T-helper 1 cell (primary cell): ENCODE results near the gene COL3A1.

Experiments used
- DNase-seq, 5 donors: peaks; one replicate each; pipeline ENCODE4 v3.0.0-alpha.2; 2012 to 2020
- total RNA-seq, 4 donors: gene quantifications; one replicate each; lab custom pipeline; 2026; lab: John Stamatoyannopoulos, UW

Gene COL3A1
- 0 to 0.15 (median 0.06) reads per million in 4 donors for total RNA-seq

DNA sequence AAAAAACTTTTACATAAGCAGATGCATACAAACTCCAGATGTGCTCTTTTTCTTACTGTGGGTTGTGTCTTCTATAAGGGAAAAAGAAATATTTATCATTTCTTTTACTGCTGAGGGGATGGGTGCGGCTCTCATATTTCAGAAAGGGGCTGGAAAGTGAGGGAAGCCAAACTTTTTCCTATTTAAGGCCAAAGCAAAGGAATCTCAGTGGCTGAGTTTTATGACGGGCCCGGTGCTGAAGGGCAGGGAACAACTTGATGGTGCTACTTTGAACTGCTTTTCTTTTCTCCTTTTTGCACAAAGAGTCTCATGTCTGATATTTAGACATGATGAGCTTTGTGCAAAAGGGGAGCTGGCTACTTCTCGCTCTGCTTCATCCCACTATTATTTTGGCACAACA lies at the start of gene COL3A1:
Gene COL3A1, plus strand, starts transcription at position 210 of the 400 bp plus-strand sequence. Its CDS starts 117 bp downstream, at position 327.
- DNase-seq, result no peak

DNA sequence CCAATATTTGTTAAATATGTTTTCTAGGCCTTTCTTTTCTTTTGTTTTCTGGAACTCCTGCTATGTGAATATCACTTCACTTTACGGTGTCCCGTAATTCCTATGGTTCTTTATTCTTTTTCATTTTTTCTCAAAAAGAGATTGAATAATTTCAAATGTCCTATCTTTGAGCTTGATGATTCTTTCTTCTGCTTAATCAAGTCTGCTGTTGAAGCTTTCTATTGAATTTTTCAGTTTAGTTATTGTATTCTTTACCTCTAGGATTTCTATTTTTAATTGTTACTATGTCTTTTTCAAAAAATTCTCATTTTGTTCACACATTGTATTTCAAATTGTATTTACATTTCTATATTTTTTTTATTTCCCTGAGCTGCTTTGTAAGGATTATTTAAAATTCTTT lies 45.5 kb upstream of the COL3A1 start:
- no peak for DNase-seq

DNA sequence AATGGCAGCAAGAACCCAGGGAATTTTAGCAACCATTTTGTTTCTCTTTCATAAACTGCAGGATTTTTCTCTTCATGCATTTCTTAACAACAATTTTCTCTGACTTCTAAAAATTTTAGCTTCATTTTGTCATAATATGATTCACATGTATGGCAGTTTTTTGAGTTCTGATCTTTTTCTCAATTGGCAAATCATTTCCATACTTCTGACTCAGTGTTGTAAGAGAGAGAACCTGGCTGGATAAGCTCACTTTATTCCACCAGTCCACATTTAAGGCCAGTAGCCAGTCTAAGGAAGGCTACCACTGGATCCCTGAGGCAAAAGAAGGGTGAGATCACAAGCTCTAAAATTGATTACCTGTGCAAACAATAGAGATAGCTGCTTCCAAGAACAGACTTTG lies 42.8 kb upstream of the COL3A1 start:
- no peak for DNase-seq

DNA sequence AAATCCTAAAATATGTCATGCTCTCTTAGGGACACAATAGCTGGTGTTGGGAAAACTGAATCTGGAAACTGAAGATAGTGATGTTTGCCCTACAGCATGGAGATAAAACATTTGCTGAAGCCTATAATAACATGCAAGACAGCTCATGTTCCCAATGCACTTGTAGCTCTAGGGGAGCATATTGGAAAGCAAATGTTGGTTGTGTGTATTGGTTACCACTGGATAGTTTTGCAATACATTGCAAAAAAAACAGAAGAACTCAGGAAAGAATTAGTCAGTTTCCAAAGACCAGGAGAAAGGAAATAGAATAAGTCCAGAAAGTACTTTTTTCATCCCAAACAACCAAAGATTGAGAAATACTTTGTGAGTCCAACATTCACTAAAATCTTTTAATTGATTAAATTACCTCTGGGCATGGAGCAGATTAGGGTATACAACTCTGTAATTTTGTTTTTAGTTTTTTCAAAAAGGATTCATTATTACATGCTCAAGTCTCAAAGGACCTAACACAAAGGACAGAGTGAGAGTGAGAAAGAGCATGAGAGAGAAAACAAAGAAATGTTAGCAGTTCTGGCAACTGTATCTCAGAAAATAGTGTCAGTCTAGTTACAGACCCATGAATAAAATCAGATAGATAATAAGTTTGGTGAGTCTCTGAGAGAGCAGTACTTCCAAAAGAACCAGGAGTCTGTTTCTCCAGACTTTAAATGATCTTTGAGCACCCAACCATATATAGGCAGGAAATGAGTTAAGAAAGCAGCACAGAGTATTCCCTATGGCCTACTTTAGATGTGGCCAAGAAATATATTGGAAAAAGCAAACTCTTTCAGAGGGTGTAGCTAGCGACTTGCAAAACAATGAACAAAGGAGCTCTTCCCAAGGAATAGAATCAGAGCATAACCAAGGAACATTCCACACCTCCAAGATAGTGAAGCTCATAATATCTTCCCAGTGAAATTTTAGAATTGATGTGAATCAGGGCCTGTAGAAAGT lies 36.6 kb upstream of the COL3A1 start:
- no peak for DNase-seq

DNA sequence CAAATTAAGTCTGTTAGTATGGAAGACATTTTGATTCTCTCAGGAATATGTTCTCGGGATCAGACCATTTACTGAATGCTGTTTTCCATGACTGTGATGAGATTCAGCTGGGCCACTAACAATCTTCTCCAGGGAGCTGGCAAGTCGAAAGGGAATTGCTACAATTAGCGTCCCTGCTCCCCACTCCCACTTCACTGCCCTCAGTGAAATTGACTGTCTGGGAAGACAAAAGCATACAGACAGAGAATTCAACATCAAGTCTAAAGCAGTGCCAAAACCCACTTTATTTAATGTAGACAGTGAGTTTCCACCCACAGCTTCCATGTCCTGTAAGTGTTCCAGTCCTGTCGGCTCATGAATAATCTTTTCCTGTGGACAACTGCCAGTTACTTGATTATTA lies 34.0 kb upstream of the COL3A1 start:
- no peak for DNase-seq

DNA sequence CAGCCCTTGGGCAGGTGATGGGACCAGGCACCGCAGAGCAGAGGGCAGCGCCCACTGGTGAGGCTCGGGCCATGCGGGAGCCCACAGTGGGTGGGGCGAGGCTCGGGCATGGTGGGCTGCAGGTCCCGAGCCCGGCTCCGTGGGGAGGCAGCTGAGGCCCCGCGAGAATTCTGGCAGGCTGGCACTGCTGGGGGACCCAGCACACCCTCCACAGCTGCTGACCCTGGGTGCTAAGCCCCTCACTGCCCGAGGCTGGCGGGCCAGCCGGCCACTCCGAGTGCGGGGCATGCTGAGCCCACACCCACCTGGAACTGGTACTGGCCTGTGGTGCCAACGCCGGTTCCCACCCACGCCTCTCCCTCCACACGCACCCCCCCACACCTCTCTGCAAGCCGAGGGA lies 29.7 kb upstream of the COL3A1 start:
- no peak for DNase-seq

DNA sequence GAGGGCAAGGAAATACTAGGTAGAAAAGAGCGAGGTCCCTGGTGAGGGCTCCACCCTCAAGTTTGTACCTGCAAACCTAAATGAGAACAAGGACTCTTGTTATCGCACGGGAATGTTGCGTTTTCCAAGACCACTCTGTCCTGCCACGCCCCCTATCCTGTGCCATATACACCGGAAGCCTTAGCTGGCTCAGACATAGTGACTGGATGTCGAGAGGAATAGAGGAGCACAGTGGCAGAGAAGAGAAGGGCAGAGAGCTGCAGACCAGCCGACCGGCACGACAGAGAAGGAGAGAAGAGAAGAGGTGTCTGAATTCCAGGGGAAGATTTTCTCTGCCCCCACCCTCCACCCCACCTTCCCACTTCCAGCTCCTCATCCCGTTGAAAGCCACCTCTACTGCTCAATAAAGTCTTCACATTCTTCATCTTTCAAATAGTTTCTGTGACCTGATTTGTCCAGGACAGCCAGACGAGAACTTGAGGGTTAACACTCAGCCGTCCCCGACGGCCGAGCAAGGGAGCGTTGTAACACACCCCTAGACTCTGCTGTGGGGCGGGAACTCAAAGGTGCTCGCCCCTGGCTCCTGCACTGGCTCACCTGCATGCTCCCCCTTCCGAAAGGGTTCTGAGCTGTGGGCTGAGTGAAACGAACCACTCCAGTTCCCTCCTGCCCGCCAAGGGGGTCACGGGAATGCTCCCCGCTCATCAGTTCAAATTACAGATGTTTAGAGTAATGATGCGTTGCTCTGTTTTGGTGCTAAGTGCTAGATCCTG lies 24.9 kb upstream of the COL3A1 start:
- DNase-seq, result no peak

DNA sequence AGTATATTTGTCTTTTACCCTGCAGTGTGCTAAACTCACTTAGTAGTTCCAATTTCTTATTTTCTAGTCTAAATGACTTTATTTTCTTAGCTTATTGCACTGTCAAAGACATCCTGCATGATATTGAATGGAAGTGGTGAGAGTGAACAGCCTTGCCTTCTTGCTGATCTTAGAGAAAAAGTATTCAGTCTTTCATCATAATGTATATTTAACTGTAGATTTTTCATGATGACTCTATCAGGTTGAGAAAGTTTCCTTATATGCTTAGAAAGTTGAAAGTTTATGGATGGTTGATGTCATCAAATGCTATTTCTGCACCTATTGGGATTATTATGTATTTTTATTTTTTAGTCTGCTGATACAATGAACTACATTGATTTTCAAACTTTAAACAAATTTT lies 21.3 kb upstream of the COL3A1 start:
- no peak for DNase-seq

DNA sequence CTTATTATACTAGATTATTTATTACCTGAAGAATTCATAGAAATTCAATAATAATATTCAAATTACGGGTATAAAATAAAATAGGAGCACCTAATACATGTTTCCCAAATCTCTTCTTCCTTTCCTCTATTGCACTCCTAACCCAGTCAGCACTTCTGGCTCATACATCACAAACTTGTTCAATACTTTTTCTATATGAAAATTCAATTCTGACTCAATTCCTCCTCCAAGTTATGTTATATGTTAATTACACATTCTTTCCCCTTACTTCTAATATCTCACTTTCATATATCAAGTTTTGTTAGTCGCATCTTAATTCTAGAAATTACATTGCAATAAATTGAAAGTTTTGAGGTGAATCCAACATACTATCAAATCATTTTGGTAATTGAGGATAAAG lies 17.9 kb upstream of the COL3A1 start:
- no peak for DNase-seq

DNA sequence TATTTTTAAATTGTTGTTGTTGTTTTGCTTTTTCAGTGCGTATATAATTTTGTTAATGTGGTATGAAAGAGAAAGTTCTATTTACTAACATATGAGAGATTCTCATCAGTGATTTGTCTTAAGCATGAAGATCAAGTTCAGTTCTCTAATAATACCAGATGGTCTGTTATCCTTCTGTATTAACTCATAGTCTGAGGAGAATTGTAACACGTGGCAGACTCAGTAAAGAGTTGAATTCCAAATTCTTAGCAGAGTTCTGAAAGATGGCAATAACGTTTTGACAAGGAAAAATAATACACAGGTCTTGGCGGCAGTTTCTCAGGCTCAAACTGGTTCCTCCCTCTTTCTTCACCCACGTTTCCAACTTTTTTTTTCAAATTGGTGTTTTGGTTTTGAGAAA lies 17.2 kb upstream of the COL3A1 start:
- no peak for DNase-seq

DNA sequence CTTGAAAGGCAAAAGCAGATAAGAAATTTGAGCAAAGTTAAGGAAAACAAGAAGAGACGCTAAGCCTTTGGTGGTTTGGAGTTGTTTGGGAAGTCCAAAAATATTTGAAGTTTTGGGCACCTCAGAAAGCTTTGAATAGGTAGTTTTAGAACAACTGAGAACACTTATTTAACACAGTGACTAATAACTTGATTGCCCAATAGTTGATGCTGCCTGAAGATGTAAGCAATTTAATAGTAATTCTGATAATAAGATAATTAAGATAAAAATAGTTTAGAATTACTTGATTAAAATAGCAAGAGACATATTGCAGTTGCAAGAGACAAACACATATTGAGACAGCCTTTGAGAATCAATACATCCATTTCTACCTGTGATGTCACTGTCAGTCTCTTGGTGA lies 16.5 kb upstream of the COL3A1 start:
- DNase-seq, result no peak

DNA sequence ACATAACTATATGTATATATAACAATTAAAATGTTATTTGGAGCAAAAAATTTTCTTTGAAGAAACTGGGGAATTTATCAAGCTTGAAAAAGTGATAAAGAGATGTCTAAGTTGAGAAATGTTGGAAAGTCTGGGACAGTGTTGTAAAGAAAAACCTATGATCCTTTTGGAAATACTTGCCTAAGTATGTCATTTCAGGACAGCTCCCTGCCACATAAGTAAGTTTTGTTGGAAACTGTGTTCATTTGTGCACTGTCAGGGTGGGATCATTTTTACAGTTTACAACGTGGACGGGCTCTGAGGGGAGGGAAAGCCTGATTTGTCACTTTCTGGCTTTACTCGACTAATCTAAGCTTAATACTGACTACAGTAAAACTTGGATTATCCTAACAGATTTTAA lies 10.4 kb upstream of the COL3A1 start:
- DNase-seq, result no peak

DNA sequence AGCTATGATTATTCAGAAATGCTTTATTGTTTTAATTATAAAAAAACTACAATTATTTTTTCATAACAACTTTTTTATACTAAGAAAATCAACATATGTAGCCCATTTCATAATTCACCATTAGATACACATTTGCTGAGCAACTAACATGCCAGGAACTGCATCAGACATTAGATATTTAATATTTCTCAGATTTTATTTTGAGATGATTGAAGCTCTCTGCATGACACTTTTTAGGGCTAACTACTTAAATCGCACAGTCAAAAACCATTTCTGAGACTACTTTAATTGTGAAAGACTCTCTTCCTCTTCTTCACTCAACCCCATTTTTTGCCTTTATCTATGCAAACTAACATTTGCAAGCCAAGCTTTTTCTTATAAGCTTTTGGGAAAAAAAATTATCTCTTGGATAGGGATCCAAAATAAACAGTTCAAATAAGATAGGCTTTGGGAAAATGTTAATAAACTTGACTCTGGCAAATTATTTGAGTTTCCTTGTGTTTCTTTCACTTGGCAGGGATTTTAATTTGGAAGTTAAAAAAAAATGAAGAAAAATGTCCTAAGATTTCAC lies 9.1 kb upstream of the COL3A1 start:
- no peak for DNase-seq

DNA sequence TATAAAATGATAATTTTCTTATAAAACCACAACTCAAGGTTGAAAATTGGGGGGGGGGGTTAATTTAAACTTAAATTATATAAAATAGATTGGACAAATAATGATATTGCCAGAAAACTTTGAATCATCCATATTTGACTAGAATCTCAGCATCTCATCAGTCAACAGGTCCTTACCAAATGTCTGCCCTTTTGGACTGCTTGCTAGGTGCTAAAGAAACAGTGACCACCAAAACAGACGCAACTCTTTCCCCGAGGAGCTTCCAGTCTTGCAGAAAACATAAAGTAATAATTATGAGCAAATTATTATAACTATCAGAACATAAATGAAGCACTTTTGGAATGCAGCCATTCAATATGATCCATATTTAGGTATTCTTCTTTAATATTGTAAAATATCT lies 8.6 kb upstream of the COL3A1 start:
- DNase-seq, result no peak

DNA sequence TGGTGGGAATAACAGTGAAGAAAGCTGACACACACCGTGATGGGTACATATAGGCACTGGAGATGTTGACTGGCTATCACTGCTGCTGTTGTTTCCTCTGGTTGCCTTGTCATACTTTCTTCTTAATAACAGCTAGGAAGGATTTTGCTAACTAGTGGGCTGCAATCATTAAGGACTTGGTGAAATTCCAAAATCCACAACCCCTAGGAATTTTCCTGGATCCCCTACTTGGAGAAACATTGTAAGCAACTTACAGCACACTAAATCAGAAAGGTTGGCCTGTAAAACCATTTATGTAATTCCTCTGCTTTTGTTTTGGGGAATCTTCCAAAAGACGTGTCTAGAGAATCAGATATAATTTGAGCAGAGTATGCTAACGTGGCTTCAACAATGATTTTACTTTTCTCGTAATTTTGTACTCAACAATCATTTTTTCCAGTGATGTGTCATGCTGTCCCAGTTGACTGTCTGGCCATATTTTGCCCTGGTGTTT lies 8.0 kb upstream of the COL3A1 start:
- DNase-seq, result no peak

DNA sequence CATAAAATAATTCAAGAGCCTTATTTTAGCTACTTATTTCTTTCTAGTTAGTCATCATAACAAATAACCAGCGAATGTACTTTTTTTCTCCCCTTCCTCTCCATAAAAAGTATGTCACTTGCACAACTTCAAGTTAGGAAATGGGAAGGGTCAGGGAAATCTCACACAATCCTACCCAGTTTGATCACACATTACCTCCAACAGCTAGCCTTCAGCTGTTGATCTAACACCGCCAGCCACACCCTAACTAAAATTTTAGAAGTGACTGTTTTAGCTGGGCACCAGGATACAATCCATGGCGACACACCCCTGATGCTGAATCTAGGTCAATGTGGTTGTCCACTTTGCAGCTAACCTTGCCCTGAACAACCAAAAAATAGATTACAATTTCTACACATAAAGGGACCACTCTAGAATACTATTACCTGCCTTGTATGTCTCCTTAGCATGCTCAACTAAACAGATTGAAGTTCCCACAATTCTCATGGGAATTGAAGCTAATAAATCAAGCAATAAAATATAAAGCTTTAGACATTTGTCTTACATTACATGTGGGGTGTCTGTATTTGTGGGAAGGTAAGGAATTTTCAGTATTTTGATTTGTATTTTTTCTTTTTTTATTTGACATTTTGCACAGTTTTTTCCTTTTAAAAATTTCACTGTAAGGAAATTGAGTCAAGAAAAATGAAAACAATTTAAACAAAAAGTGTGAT lies 7.3 kb upstream of the COL3A1 start:
- DNase-seq, result no peak

DNA sequence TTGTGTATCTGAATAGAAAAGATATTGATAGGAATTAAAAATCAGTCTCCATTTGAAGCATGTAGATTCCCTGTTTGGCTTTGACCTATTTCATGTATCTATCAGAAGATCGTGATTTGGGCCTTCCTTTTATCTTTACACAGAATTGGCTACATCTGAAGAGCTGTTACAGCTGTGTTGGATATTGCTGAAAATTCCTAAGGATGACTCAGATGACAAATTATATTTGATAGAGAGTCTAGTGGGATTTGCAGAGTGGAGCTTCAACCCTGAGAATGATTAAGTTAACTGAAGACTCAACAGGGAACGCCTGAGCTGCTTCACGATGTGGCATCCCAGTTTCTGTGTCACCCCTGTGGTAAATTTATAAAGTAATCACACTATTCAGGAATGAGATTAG lies 4.9 kb upstream of the COL3A1 start:
- no peak for DNase-seq

DNA sequence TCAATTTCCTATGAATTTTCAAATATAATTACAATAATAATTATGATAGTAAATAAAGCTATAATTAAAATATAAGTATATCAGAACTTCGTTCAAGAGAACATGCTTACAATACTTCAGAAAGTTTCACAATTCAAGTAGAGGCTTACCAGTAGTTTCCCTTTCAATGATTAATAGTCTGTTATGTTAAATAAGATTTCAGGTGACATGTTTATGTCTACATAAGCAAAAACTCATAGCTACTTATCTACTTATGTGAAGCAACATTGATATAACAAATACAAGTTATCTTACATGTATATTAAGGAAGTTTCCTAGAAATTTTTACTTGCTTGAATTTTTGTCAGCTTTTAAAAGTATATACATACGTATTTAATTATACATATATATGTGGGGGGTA lies 4.5 kb upstream of the COL3A1 start:
- DNase-seq, result no peak

DNA sequence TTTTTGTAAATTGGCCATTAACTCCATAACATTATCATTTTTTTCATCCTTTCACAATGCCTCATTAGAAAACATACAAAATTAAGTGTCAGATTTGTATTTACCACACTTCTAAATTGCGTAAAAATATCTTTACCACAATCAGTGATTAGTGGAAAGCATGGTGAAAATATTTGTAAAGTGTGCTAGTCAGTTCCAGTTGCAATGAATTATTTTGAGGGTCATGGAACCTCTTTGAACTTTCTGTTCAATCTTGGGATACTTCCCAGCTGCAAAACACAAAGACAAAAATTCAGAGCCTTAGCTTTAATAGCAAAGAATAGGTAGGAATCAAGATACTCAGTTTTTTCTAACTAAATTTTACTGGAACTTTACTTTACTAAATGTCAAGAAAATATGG lies 4.0 kb upstream of the COL3A1 start:
- no peak for DNase-seq

DNA sequence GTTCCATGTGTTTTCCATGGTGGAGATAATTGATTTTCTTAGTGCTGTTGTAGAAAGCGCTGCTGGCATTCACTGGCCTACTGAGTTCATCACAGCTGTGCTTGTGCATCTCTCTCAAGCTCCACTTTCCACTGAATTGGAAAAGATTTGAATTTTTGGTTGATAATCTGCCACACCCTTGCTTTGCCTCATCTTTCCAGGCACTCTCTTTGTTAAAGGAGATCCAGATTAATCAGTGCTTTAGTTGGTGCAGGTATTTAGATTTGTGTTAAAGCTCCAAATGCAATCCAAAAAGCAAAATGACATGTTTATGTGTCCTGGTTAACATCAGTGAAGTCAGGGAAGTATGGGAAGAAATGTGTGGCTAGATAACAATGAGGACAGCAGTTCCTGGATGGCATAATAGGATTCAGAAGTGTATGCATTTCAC lies 2.7 kb upstream of the COL3A1 start:
- DNase-seq, result no peak

DNA sequence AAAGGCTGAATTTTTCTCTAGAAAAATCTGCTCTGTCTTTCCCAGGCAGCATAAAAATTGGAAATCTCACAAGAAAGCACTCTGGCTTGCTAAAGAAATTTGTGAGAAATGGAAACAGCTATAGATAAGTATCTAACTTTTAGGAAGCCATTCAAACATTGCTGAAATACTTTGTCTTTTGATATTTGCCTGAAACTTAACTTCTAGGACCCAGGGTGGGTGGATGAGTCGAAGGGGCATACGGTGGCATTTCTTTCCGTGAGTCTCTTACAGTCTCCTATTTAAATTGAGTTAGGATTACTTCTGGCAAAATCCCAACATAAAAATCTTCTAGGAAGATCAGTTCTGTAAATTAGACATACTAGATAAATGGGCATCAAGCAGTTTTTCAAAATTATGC lies 532 bp upstream of the COL3A1 start:
- no peak for DNase-seq

DNA sequence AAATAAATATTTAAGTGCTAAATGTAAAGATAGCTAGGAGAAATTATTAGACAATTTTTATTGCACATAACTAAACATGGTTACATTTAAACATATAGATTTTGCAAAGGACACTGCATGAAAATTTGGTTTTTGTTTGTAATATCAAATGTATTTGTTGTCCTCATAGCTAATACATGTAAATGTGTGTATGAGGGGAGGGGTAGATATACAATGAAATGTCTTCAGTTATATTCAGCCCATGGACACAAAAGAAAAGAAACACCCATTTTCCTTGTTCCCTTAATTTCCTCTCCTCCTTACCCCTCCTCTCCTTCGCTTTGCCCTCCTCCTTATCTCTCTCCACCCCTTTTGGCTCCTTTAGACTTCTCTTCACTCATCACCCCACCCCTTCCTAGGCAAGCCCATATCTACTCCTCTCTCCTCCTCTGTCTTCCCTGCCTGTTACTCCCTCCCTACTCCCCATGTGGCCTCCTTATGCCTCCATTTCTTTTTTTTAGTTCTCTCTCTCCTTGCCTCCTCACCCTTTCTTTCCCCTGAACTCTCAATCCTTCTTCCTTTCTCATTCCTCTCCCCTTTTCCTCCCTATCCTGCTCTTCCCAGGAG lies 1.4 kb downstream of the COL3A1 start:
- DNase-seq, result no peak
